Heart left ventricle (tissue), 13 donors: ENCODE results near the gene SLC30A7.

ENCODE experiments used
- CTCF ChIP-seq, 12 donors: fragments of 200-600 bp; sonication (generic) in 4 of 12; IDR thresholded peaks; one replicate each; pipeline versions ENCODE4 v1.5.0 to v1.8.0; 2018 to 2022; ENCODE audit warnings: antibody characterized with exemption in 12 of 12, mild to moderate bottlenecking in 5 of 12
- POLR2A ChIP-seq, 2 donors: fragments of 450-650 bp; IDR thresholded peaks; one replicate each; pipeline ENCODE4 v1.6.1; 2017; ENCODE audit warnings: antibody characterized with exemption in 2 of 2, mild to moderate bottlenecking in 2 of 2, moderate library complexity in 2 of 2
- donor health status: ischemic (EF 13 %, LVEDD 7.1; RV severe dilation, severe dysfunction).
- donor health status: DM: no; HTN: yes; CAD: no.
- donor health status: DM: no; HTN: no; CAD: no.
- donor health status: ischemic (EF 25% LVEDD 6.9; RV normal size, moderate dysfunction).
- donor health status: ischemic (EF 25% LVEDD 5.7; RV mildly dilated, moderate dysfunction).
- donor health status: ischemic (EF 35%, LVEDD 5.7; RV mildly dilated, moderate dysfunction).
- donor health status: nonischemic (EF 11% LVEDD 7.7; RV severe dilation, severe dysfunction).
- donor health status: DM: yes; HTN: yes; CAD: no.
- donor health status: PGD.
- donor health status: ischemic (EF 29% LVEDD 5.4; RV normal size, mild dysfunction).
- donor health status: nonischemic (EF 23%, LVEDD 6.1; RV moderate dilation, normal function).

DNA sequence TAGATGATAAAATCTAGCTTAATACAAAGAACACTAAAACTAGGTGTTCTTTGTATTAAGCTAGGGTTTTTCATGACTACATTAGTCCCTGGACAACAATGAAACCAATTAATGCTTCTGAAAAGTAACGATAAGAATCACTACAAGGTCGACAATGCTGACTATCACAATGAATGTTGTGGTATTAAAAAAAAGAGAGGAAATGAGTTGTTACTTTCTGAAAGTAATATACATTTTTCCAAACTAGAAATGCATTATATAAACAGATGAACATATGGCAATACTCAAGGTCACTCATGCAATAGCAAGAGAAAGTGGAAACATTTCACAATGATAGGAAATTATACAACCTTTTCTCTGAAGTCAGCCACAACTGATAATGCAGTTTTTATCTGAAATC is 110.7 kb downstream of the SLC30A7 start:
- TF ChIP-seq POLR2A (IDR thresholded peaks at IDR 0.05) (no peak), CTCF (IDR thresholded peaks at IDR 0.05) (no peak)
